Astrocyte (in vitro differentiated cells and primary cell): ENCODE measurements around the gene TUBA3E. TPM values are rescaled to one million over a fixed set of nuclear protein-coding genes. Genes with fewer than 3 reads are reported as not detected.

Experiments
- DNase-seq: peaks from one replicate; pipeline ENCODE4 v3.0.0-alpha.2; 2010; ENCODE audit warnings: low read depth
- FAIRE-seq: peaks from 2 replicates; lab custom pipeline; 2011; peaks lifted over from hg19 to GRCh38; lab: Jason Lieb, UNC
- H2AFZ ChIP-seq: 2 replicates; pipeline ENCODE4 v1.6.0; 2012; ENCODE audit warnings: low read depth, low read length, inconsistent platforms
- H3K27ac ChIP-seq: 2 replicates; pipeline ENCODE4 v1.5.1; 2011; ENCODE audit warnings: low read depth, low read length, inconsistent platforms
- H3K27me3 ChIP-seq: 2 replicates; pipeline ENCODE4 v1.6.0; 2011; ENCODE audit warnings: low read length, inconsistent platforms; ENCODE audit not compliant: insufficient read depth
- H3K36me3 ChIP-seq: 2 replicates; pipeline ENCODE4 v1.5.1; 2011; ENCODE audit warnings: low read length, inconsistent platforms; ENCODE audit not compliant: insufficient read depth
- H3K4me1 ChIP-seq: 2 replicates; pipeline ENCODE4 v1.5.1; 2011; ENCODE audit warnings: low read length, inconsistent platforms; ENCODE audit not compliant: insufficient read depth
- H3K4me2 ChIP-seq: 2 replicates; pipeline ENCODE4 v1.6.0; 2012; ENCODE audit warnings: low read length, inconsistent platforms
- H3K4me3 ChIP-seq: 2 replicates; pipeline ENCODE4 v1.5.1; 2011; ENCODE audit warnings: low read depth, mild to moderate bottlenecking, low read length, inconsistent platforms; ENCODE audit not compliant: insufficient read depth
- H3K79me2 ChIP-seq: 2 replicates; pipeline ENCODE4 v1.6.0; 2012; ENCODE audit warnings: mild to moderate bottlenecking, low read length, inconsistent platforms; ENCODE audit not compliant: insufficient read depth
- H3K9ac ChIP-seq: 2 replicates; pipeline ENCODE4 v1.6.0; 2012; ENCODE audit warnings: mild to moderate bottlenecking, low read length, inconsistent platforms
- H3K9me3 ChIP-seq: 2 replicates; pipeline ENCODE4 v1.5.1; 2012; ENCODE audit warnings: low read depth, mild to moderate bottlenecking, low read length, inconsistent platforms; ENCODE audit not compliant: insufficient read depth
- H4K20me1 ChIP-seq: 2 replicates; pipeline ENCODE4 v1.6.0; 2012; ENCODE audit warnings: low read length, inconsistent platforms; ENCODE audit not compliant: insufficient read depth
- H3K27ac Mint-ChIP-seq: one replicate; pipeline ENCODE4 v1.8.0; 2021; ENCODE audit warnings: mild to moderate bottlenecking, mixed read lengths; ENCODE audit not compliant: unreplicated experiment
- H3K27me3 Mint-ChIP-seq: one replicate; pipeline ENCODE4 v1.8.0; 2021; ENCODE audit warnings: low read depth, mixed read lengths; ENCODE audit not compliant: unreplicated experiment
- H3K36me3 Mint-ChIP-seq: one replicate; pipeline ENCODE4 v1.8.0; 2021; ENCODE audit warnings: low read depth, mixed read lengths; ENCODE audit not compliant: unreplicated experiment
- H3K4me1 Mint-ChIP-seq: one replicate; pipeline ENCODE4 v1.8.0; 2021; ENCODE audit warnings: low read depth, mixed read lengths; ENCODE audit not compliant: unreplicated experiment
- H3K4me3 Mint-ChIP-seq: one replicate; pipeline ENCODE4 v1.8.0; 2021; ENCODE audit warnings: mild to moderate bottlenecking, moderate library complexity, mixed read lengths; ENCODE audit not compliant: unreplicated experiment
- H3K9me3 Mint-ChIP-seq: one replicate; pipeline ENCODE4 v1.8.0; 2021; ENCODE audit warnings: mild to moderate bottlenecking, mixed read lengths; ENCODE audit not compliant: unreplicated experiment
- EZH2 ChIP-seq: IDR thresholded peaks from 2 replicates; pipeline ENCODE4 v1.6.1; 2012; ENCODE audit warnings: mild to moderate bottlenecking, low read length, inconsistent platforms; ENCODE audit not compliant: insufficient read depth
- total RNA-seq: library from RNA; stranded (reverse); gene quantifications from 2 replicates; pipeline ENCODE4 v1.2.1, GENCODE V29; 2021
- TF ChIP-seq, protein P1 (sequence below): IDR thresholded peaks from 2 replicates; pipeline ENCODE4 v1.5.1; 2011; ENCODE audit warnings: low read depth, mild to moderate bottlenecking, inconsistent platforms, low read length, moderate library complexity; ENCODE audit not compliant: insufficient read depth

The TUBA3E gene
- total RNA-seq, 1 donor from 2014 or later = not detected

- H3K9ac ChIP-seq = no peak overlapping the region
- no peaks in the 10 kb centered on the region for H3K9me3 ChIP-seq
- H3K27ac Mint-ChIP-seq = no peak overlapping the region
- H3K4me2 ChIP-seq = no peak overlapping the region
- H2AFZ ChIP-seq = no peak overlapping the region
- peaks cover 36% of the 10 kb centered on the region for H3K79me2 ChIP-seq
- H3K4me1 Mint-ChIP-seq = peaks cover 18% of the 10 kb centered on the region
- H3K36me3 Mint-ChIP-seq = peaks cover 10% of the 10 kb centered on the region
- H3K4me1 ChIP-seq = peaks cover 14% of the 10 kb centered on the region
- H3K36me3 ChIP-seq = no peaks in the 10 kb centered on the region
- FAIRE-seq (no peak), DNase-seq (no peak)
- H4K20me1 ChIP-seq = peaks cover 16% of the 10 kb centered on the region
- no peaks in the 10 kb centered on the region for H3K9me3 Mint-ChIP-seq
- no peak overlapping the region for H3K4me3 Mint-ChIP-seq
- no peak overlapping the region for H3K4me3 ChIP-seq
- no peaks in the 10 kb centered on the region for H3K27me3 ChIP-seq
- no peaks in the 10 kb centered on the region for H3K27me3 Mint-ChIP-seq
- TF ChIP-seq, protein P1, sequence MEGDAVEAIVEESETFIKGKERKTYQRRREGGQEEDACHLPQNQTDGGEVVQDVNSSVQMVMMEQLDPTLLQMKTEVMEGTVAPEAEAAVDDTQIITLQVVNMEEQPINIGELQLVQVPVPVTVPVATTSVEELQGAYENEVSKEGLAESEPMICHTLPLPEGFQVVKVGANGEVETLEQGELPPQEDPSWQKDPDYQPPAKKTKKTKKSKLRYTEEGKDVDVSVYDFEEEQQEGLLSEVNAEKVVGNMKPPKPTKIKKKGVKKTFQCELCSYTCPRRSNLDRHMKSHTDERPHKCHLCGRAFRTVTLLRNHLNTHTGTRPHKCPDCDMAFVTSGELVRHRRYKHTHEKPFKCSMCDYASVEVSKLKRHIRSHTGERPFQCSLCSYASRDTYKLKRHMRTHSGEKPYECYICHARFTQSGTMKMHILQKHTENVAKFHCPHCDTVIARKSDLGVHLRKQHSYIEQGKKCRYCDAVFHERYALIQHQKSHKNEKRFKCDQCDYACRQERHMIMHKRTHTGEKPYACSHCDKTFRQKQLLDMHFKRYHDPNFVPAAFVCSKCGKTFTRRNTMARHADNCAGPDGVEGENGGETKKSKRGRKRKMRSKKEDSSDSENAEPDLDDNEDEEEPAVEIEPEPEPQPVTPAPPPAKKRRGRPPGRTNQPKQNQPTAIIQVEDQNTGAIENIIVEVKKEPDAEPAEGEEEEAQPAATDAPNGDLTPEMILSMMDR = no peak
- no peak for TF ChIP-seq EZH2
- no peak overlapping the region for H3K27ac ChIP-seq
Measured at GRCh38 chr2:130187268-130187667, 11.0 kb downstream of the TUBA3E start.

DNA sequence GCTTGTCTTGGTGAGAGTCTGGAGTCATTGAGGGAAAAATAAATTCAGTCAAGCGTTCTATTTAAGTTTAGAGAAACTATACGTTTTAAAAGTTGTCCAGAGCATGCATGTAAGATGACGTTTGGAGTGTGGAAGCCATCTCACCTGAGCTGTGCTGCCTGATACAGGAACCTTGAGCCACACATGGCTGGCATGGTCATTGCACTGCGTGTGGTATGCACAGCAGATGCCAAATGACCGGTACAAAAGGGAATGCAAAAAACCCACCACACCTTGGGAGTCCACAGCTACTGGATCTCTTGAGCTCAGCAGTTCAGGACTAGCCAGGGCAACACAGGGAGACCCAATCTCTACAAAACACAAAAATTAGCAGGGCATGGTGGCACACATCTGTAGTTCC is 11.8 kb downstream of the TUBA3E start:
- TF ChIP-seq EZH2 = no peak
- TF ChIP-seq, protein P1 = no peak
- Histone ChIP-seq H3K36me3 (no peaks in the 10 kb centered on the region), H3K9ac (no peak overlapping the region), H2AFZ (no peak overlapping the region), H3K4me3 (no peak overlapping the region), H3K4me1 (peaks cover 14% of the 10 kb centered on the region), H3K79me2 (peaks cover 42% of the 10 kb centered on the region), H3K4me2 (no peak overlapping the region), H3K9me3 (no peaks in the 10 kb centered on the region), H3K27me3 (no peaks in the 10 kb centered on the region), H4K20me1 (peaks cover 16% of the 10 kb centered on the region), H3K27ac (no peak overlapping the region)
- H3K4me3 Mint-ChIP-seq = no peak overlapping the region
- no peaks in the 10 kb centered on the region for H3K27me3 Mint-ChIP-seq
- peaks cover 18% of the 10 kb centered on the region for H3K4me1 Mint-ChIP-seq
- DNase-seq (no peak), FAIRE-seq (no peak)
- H3K9me3 Mint-ChIP-seq = no peaks in the 10 kb centered on the region
- no peak overlapping the region for H3K27ac Mint-ChIP-seq
- H3K36me3 Mint-ChIP-seq = peaks cover 7% of the 10 kb centered on the region

- Mint-ChIP-seq H3K4me1 (peaks cover 18% of the 10 kb centered on the region), H3K4me3 (no peak overlapping the region), H3K9me3 (no peaks in the 10 kb centered on the region), H3K27me3 (no peaks in the 10 kb centered on the region), H3K27ac (no peak overlapping the region), H3K36me3 (peaks cover 5% of the 10 kb centered on the region)
- Histone ChIP-seq H3K27me3 (no peaks in the 10 kb centered on the region), H3K4me3 (no peak overlapping the region), H3K4me2 (no peak overlapping the region), H3K27ac (no peak overlapping the region), H4K20me1 (peaks cover 16% of the 10 kb centered on the region), H2AFZ (no peak overlapping the region), H3K9ac (no peak overlapping the region), H3K4me1 (peaks cover 14% of the 10 kb centered on the region), H3K36me3 (no peaks in the 10 kb centered on the region), H3K9me3 (no peaks in the 10 kb centered on the region), H3K79me2 (peaks cover 47% of the 10 kb centered on the region)
- DNase-seq (no peak), FAIRE-seq (no peak)
- TF ChIP-seq, protein P1 = no peak
- no peak for TF ChIP-seq EZH2
Measured at GRCh38 chr2:130185896-130186295, 12.3 kb downstream of the TUBA3E start.
